Heart left ventricle (tissue), 13 donors: ENCODE data around the gene CSRNP2.
"Not testable (repeated sequence)": the region's sequence is repeated elsewhere in the genome, so short reads cannot be mapped to it uniquely, and the experiment has no call there.

Source experiments
- CTCF ChIP-seq, 12 donors: fragments of 200-600 bp; sonication (generic) in 4 of 12; IDR thresholded peaks; one replicate each; pipeline versions ENCODE4 v1.5.0 to v1.8.0; 2018 to 2022; ENCODE audit warnings: antibody characterized with exemption in 12 of 12, mild to moderate bottlenecking in 5 of 12
- POLR2A ChIP-seq, 2 donors: fragments of 450-650 bp; IDR thresholded peaks; one replicate each; pipeline ENCODE4 v1.6.1; 2017; ENCODE audit warnings: antibody characterized with exemption in 2 of 2, mild to moderate bottlenecking in 2 of 2, moderate library complexity in 2 of 2
- donor health status: ischemic (EF 13 %, LVEDD 7.1; RV severe dilation, severe dysfunction).
- donor health status: DM: no; HTN: yes; CAD: no.
- donor health status: DM: no; HTN: no; CAD: no.
- donor health status: ischemic (EF 25% LVEDD 6.9; RV normal size, moderate dysfunction).
- donor health status: ischemic (EF 25% LVEDD 5.7; RV mildly dilated, moderate dysfunction).
- donor health status: ischemic (EF 35%, LVEDD 5.7; RV mildly dilated, moderate dysfunction).
- donor health status: nonischemic (EF 11% LVEDD 7.7; RV severe dilation, severe dysfunction).
- donor health status: DM: yes; HTN: yes; CAD: no.
- donor health status: PGD.
- donor health status: ischemic (EF 29% LVEDD 5.4; RV normal size, mild dysfunction).
- donor health status: nonischemic (EF 23%, LVEDD 6.1; RV moderate dilation, normal function).

- TF ChIP-seq CTCF, POLR2A (IDR thresholded peaks at IDR 0.05): not testable (repeated sequence)
Measured at GRCh38 chr12:51078346-51078745, 5.0 kb downstream of the CSRNP2 start.
